A549 treated with AZD9567 at 1 μM for 4 hours (cell line): ENCODE measurements around the gene CAPN2. TPM values are rescaled to one million over a fixed set of nuclear protein-coding genes. Genes with fewer than 3 reads are reported as not detected.

Experiments
- total RNA-seq: library from RNA; stranded (reverse); fragments of 200-300 nt; extraction: Qiagen RNA extraction; gene quantifications from 5 replicates; pipeline ENCODE4 v1.2.3, GENCODE V29; 2022; ENCODE audit not compliant: insufficient read depth

CAPN2 gene
- total RNA-seq, result 388 to 421 TPM (median 403 TPM) in 5 replicates

DNA sequence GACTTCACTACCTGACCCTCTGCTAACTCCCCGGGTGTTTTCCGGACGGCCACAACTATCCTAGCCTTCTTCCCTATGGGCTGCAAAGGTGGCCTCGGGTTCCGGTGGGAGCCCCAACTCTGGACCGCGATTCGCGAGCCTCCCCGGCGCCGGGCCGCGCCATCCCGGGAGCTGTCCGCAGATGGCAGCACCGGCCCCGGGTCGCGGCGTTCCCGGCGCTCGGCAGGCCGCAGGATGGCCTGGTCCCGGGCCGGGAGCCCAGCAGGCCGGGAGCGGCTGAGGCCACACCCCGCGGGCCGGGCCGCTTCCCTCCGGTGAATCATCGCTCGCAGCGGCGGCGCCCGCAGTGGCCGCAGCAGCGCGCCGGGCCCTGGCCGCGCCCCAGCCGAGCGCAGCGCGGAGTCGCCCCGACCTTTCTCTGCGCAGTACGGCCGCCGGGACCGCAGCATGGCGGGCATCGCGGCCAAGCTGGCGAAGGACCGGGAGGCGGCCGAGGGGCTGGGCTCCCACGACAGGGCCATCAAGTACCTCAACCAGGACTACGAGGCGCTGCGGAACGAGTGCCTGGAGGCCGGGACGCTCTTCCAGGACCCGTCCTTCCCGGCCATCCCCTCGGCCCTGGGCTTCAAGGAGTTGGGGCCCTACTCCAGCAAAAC lies at the start of gene CAPN2:
Gene CAPN2, plus strand, starts transcription at position 346 of the 656 bp plus-strand sequence. Its CDS starts 102 bp downstream, at position 448.

DNA sequence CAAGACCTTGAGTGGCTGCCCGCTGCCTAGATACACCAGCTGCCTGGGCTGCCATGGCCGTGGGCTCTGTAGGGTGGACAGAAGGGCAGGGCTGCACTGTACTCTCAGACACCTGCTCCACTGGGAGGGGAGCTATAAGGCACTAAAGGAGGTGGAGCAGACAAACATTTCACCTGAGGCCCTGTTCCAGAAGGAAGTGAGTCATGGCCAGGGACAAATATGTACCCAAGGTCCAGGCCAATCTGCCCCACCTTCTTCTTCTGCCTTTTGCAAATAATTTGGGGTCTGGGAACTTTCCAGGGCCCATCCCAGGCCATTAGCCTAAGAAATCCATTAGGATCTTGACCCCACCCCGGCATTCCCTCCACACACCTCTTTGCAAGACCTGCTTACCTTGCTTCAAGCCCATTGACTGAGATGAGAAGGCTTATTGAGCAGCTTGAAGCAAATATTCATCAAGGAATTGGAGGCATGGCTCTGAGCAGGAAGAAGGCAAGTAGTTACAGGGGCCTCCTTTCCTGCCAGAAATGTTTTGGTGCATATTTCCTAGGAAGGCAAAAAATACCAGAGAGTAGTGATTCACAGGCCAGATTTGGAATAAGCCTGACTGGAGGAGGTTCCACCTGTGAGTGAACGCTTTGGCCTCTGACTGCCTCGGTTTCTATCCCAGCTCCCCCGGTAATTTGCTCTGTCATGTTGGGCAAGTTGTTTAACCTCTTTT lies 46.6 kb upstream of the CAPN2 start, which contains the start of gene CAPN8:
Gene CAPN8, minus strand, starts transcription at position 110 of the 721 bp plus-strand sequence. Its CDS starts 55 bp downstream, at position 55.

Other genes with a start within 250 kb of the CAPN2 start
- 0.77 to 1.2 TPM (median 0.84 TPM) in 4 of 5 replicates, not detected in the other for gene CAPN8, start 46.8 kb upstream of the CAPN2 start, total RNA-seq
- 20.5 to 33.7 TPM (median 23.8 TPM) in 5 replicates for gene TP53BP2, start 133.4 kb downstream of the CAPN2 start, total RNA-seq